ENCODE data around the gene CCL3.

- TF ChIP-seq FOXM1 (IDR thresholded peaks at IDR 0.05; ENCODE audit: low read depth) (no peak), CTCF (IDR thresholded peaks at IDR 0.05) (no peak), POLR2AphosphoS5 (IDR thresholded peaks at IDR 0.05; ENCODE audit: low read depth, low read length) (no peak)
These were observed 39.7 kb upstream of the CCL3 start for GRCh38 chr17:36129616-36130015.

Measured in SK-N-SH (cell line).